Measurements from ENCODE around the gene SALL2.

- no peak for TF ChIP-seq CTCF (IDR thresholded peaks at IDR 0.05)
- TF ChIP-seq EZH2 (IDR thresholded peaks at IDR 0.05), result no peak
These were observed 27.1 kb upstream of the SALL2 start for GRCh38 chr14:21553266-21553665.
